Stimulated activated naive CD8-positive, alpha-beta T cell treated with anti-CD3 and anti-CD28 coated beads, Interleukin-15, Interleukin-2, amounts not matched to agents 100 U/mL and 50 U/mL, for 24 hours (primary cell): ENCODE data around the gene CTDSPL.

Experiments used
- ATAC-seq: fragments of 150-1000 bp; cut with Tn5 transposase; one replicate; pipeline ENCODE4 v1.10.0; 2021
- DNase-seq: peaks from one replicate; pipeline ENCODE4 v3.0.0; 2021

The CTDSPL gene

DNA sequence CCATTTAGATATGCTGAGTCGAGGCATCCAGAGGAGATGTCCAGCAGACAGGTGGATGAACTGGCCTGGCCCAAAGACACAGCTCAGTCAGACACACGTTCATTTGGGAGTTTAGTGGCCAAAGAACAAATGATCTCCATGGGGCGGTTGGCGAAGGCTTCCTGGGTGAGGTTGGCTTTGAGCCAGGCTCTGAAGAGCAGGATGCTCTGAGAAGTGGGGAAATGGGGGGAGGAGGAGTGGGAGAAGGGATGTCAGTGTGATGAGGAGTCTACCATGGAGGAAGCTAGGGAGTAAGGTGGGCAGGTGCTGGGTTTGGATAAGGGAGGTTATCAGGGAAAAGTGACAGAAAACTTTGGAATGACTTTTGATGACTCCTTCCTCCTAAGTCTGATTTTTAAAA is 81.4 kb downstream of the CTDSPL start:
- ATAC-seq, result no peak

DNA sequence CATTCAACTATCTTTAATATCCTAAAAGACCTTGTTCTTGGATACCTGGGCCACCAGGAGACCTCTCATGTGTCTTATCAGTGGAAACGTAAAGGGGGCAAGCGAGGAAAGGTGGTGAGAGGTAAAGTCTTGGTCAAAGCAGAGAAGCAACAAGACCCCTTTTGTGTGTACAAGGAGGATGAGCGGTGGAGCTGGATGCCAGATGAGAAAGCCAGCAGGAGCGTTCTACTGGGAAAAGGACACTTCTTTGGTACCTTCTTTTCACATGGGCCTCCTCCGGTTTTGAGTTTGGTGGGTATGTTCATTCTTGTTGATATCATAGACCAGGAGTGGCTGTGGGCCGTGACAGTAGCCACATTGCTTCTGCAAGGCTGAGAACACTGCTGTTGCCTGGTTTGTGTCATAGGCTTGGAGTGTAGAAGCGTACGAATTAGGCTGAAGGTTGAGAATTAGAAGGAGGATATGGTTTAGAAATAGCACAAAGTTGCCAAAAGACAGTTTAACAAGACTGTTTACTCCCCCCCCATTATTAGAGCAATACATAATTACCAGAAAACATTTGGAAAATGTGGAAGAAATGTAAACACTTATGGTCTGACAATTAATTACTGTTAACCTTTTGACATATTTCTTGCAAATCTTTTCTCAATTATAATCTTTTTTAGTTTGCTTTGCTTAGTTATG is 82.1 kb downstream of the CTDSPL start:
- no peak for DNase-seq
- no peak for ATAC-seq

More for the DNA sequence above, 81.4 kb downstream of the CTDSPL start:
- no peak for DNase-seq

DNA sequence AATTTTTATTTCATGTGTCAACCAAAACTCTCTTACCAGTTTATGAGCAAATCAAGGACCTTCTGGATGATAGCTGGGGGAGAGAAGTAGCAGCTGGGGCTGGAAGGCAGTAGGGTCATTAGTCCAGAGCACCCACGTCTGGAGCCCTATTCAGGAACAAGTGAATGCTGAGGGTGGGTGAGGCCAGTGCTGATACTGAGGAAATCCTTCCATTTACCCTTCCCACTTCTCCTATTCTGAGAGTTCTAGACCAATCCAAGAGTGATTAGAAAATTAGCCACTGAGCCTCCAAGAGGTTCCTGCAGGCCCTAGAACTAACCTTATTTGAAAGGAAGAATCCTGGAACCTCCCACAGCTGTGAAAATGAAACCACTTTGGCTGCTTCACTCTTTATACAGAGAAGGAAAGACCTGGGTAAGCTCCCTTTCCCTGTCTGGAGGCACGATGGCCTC is 82.7 kb downstream of the CTDSPL start:
- DNase-seq (no peak), ATAC-seq (no peak)

DNA sequence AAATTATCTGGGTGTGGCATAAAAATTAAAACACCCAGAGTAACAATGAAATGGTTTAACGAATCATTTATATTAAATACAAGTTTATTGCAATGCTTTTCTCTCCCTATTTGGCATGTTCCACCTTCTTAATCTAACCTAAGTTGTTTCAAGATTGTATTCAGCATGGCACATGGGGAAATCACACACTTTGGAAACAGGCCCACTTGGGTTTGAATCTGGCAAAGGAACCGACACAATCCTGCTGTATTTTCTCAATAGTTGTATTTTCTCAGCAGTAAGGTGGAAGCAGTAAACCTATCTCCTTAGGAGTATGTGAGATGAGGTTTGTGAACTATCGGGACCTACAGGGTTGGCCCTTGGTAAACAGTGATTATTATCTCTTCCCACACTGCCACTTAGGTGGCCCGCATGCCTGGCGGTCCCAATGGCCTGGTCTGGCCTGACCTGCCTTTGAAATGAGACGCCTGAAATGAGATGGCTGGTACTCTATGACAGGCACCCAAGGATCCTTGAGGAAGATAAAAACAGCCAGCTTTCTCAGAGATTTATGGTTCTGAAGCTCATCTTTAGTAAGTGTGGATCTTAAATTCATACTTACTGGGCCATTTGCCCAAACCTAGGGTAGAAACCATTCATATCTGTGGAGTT is 83.6 kb downstream of the CTDSPL start:
- no peak for DNase-seq
- no peak for ATAC-seq

- DNase-seq (no peak), ATAC-seq (no peak)
Measured at GRCh38 chr3:37945807-37946530, 84.3 kb downstream of the CTDSPL start.

DNA sequence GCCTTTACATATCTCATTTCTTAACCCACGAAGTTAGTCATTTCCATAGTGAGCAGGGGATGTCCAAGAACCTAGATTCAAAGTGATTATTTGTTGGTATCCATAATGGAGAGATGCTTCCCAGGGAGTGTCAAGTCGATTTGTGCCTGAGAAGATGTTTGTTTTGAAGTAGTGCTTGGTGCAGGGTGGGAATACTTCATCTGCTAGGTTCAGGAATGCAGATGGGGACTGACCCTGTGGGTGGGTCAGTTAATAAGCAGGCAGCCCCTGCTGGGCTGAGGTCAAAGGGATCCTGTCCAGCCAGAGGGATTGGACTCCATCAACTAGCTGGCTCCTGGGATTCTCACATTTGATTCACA is 84.8 kb downstream of the CTDSPL start:
- no peak for ATAC-seq
- DNase-seq, result no peak

GRCh38 chr3:37949866-37950265 is 88.2 kb downstream of the CTDSPL start:
- DNase-seq, result no peak
- ATAC-seq, result no peak

DNA sequence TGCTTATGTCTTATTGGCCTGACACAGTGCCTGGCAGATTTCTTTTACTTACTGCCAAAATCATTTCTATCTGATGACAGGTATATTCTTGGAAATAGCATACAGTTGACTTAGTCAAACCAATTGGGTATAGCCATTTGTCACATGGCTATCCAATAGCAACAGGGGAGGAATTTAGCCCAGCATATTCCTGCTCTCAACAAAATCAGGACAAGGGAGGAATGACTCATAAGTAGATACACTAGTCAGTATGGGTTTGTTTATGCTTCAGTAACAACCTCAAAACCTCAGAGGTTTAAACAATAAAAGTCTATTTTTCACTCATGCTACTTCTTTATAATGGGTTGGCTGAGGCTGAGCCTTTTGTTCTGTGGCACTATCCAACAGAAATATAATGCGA is 90.9 kb downstream of the CTDSPL start:
- no peak for ATAC-seq
- no peak for DNase-seq

GRCh38 chr3:37953226-37953625 is 91.5 kb downstream of the CTDSPL start:
- ATAC-seq (no peak), DNase-seq (no peak)

- DNase-seq (no peak), ATAC-seq (no peak)
Measured at GRCh38 chr3:37953707-37954394, 92.2 kb downstream of the CTDSPL start.

- ATAC-seq (no peak), DNase-seq (no peak)
Measured at GRCh38 chr3:37954881-37955280, 93.2 kb downstream of the CTDSPL start.

DNA sequence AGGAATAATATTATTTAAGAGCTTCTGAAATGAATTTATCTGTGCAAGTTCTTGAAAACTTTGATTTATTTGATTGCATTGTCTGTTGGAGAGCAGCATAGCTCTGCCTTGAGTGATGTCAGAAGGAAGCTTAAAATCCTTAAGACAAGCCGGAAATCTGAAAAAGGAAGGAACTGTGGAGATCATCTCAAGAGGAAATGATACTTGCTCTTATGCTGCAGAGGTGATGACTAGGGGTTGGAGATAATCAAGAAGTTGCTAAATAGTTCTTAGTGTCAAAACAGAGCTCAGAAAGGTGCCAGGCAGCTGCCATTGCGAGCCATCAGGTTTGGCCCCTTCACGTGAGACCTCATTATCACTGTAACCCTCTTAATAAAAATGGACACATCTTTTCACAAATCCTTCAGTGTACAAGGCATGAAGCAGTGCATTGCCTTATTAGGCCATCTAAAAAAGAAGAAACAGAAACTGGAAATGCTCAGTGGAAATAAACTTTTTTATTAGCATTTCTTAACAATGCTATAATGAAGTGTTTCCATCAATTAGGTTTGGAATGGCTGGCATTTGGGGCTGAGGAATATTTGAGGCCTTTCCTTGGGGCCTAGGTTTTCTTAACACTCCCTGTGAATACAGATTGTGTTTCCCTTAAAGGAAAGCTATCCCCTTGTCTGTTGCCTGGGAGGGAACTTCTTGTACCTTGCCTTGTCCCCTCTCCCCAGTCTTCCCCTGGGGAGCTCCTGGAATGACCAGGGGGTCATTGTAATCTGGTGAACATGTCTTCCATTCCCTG is 94.4 kb downstream of the CTDSPL start:
- ATAC-seq (no peak), DNase-seq (no peak)

DNA sequence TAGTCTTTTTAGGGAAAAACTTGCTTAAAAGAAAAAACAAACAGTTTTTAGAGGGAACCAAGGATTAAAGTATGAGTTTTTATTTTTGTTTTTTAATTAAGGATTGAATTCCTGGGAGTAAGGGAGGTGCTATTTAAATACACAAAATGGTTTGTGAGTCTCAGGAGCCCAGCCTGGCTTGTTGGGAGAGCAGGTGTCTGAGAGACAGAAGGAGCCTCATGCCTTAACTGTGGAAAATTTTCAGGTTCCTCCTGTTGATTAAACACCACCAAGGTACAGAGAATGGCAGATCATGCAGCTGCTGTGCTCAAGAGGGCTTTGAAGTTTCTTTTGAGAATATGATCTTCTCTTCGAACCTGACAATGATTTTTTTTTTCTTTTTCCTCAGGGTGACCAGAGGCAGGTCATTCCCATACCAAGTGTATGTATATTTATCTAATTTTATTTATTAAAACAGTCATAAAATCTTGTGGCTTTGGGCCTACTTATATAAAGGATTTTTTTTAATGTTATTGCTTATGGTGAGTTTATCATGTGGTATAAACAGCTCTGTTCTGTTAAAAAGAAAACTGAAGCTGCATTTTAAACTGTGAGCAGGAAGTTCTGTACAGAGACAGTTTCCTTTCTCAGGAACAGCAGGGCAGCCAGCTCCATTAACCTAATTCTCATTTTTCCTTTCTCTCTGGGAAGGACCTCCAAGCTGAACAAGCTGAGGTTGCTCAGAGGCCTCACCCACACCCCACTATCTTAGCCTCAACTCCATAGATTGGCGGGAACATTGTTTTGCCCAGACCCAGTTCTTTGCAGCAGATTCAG is 95.3 kb downstream of the CTDSPL start:
- no peak for ATAC-seq
- no peak for DNase-seq

- no peak for DNase-seq
- ATAC-seq, result no peak
Measured at GRCh38 chr3:37957539-37957936, 95.9 kb downstream of the CTDSPL start.

- ATAC-seq (no peak), DNase-seq (no peak)
Measured at GRCh38 chr3:37961622-37962431, 100.1 kb downstream of the CTDSPL start.

DNA sequence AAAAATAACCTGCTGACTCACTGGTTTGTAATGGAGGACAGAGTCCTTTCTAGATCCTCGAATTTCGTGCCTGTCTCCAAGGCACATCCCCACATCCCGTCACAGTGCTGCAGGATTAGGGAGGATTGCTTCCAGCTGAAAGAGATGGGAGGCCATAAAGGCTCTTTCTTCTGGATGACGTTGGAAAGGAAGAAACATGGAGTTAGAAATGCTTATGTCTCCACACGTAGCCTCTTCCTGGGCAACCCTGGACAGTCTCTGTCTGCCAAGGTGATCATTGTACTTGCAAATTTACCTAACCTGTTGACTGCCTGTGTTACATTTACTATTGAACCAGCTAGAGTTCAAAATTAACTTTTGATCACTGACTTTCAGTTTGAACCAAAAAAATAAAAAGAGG is 101.3 kb downstream of the CTDSPL start:
- ATAC-seq, result no peak
- DNase-seq, result no peak

GRCh38 chr3:37963635-37964034 is 102.0 kb downstream of the CTDSPL start:
- ATAC-seq, result no peak
- no peak for DNase-seq

DNA sequence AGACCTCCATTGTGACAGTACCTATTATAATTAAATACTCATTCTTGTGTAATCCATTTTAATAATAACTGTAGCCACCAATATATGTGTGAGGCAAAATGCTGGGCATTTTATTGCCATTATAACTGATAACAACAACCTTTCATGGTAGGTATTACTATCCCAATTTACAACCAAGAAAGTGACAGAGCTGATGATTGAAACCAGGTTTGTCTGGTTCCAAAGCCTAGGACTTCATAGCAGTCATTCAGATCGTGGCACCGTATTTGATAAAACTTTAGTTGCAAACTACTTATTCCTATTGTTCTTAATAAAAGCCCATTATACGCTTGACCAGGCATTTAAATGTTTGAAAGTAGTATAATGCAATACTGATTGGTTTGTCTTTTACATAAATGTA is 102.5 kb downstream of the CTDSPL start:
- DNase-seq (no peak), ATAC-seq (no peak)

- no peak for DNase-seq
- no peak for ATAC-seq
Measured at GRCh38 chr3:37964716-37965115, 103.0 kb downstream of the CTDSPL start.

GRCh38 chr3:37967260-37967881 is 105.7 kb downstream of the CTDSPL start:
- peak; percentile 81 for ATAC-seq
- peak; percentile 72 for DNase-seq
